ENCODE data around the gene SPDYE18.
"Not testable (repeated sequence)": the region's sequence is repeated elsewhere in the genome, so short reads cannot be mapped to it uniquely, and the experiment has no call there.

The SPDYE18 gene

GRCh38 chr7:77062557-77062956, at the start of gene SPDYE18:
SPDYE18 (minus strand) TSS chr7:77062558; CDS start chr7:77060512, 2,046 bp downstream.
- not testable (repeated sequence) for DNase-seq (ENCODE audit: low spot score)

GRCh38 chr7:77108362-77108761, 46.0 kb upstream of the SPDYE18 start:
- DNase-seq (ENCODE audit: low spot score), result not testable (repeated sequence)

- not testable (repeated sequence) for DNase-seq (ENCODE audit: low spot score)
These were observed 45.3 kb upstream of the SPDYE18 start for GRCh38 chr7:77107659-77108058.

- not testable (repeated sequence) for DNase-seq (ENCODE audit: low spot score)
These were observed 43.5 kb upstream of the SPDYE18 start for GRCh38 chr7:77105904-77106303.

GRCh38 chr7:77102671-77103070, 40.3 kb upstream of the SPDYE18 start:
- not testable (repeated sequence) for DNase-seq (ENCODE audit: low spot score)

GRCh38 chr7:77101187-77101586, 38.8 kb upstream of the SPDYE18 start:
- not testable (repeated sequence) for DNase-seq (ENCODE audit: low spot score)

GRCh38 chr7:77100501-77100900, 38.1 kb upstream of the SPDYE18 start:
- not testable (repeated sequence) for DNase-seq (ENCODE audit: low spot score)

GRCh38 chr7:77092301-77092700, 29.9 kb upstream of the SPDYE18 start:
- not testable (repeated sequence) for DNase-seq (ENCODE audit: low spot score)

GRCh38 chr7:77082192-77082591, 19.8 kb upstream of the SPDYE18 start:
- DNase-seq (ENCODE audit: low spot score), result not testable (repeated sequence)

- DNase-seq (ENCODE audit: low spot score), result not testable (repeated sequence)
These were observed 17.9 kb upstream of the SPDYE18 start for GRCh38 chr7:77080236-77080635.

GRCh38 chr7:77079624-77080023, 17.3 kb upstream of the SPDYE18 start:
- DNase-seq (ENCODE audit: low spot score), result not testable (repeated sequence)

- not testable (repeated sequence) for DNase-seq (ENCODE audit: low spot score)
These were observed 16.8 kb upstream of the SPDYE18 start for GRCh38 chr7:77079112-77079511.

- not testable (repeated sequence) for DNase-seq (ENCODE audit: low spot score)
These were observed 14.7 kb upstream of the SPDYE18 start for GRCh38 chr7:77077060-77077459.

GRCh38 chr7:77074786-77075396, 12.5 kb upstream of the SPDYE18 start:
- DNase-seq (ENCODE audit: low spot score), result not testable (repeated sequence)

GRCh38 chr7:77071108-77071507, 8.8 kb upstream of the SPDYE18 start:
- DNase-seq (ENCODE audit: low spot score), result not testable (repeated sequence)

GRCh38 chr7:77065869-77066268, 3.5 kb upstream of the SPDYE18 start:
- not testable (repeated sequence) for DNase-seq (ENCODE audit: low spot score)

GRCh38 chr7:77063732-77064131, 1.4 kb upstream of the SPDYE18 start:
- not testable (repeated sequence) for DNase-seq (ENCODE audit: low spot score)

GRCh38 chr7:77032261-77032660, 30.1 kb downstream of the SPDYE18 start, which contains the start of gene SPDYE17:
SPDYE17 (minus strand) TSS chr7:77032361; CDS start chr7:77030570, 1,791 bp downstream.
- not testable (repeated sequence) for DNase-seq (ENCODE audit: low spot score)

GRCh38 chr7:77026349-77026748, 36.0 kb downstream of the SPDYE18 start:
- not testable (repeated sequence) for DNase-seq (ENCODE audit: low spot score)

- peak; percentile 30 for DNase-seq (ENCODE audit: low spot score)
These were observed 52.2 kb downstream of the SPDYE18 start for GRCh38 chr7:77010074-77010680.

GRCh38 chr7:77008000-77008399, 54.4 kb downstream of the SPDYE18 start:
- peak; percentile 76 for DNase-seq (ENCODE audit: low spot score)

GRCh38 chr7:77006127-77007110, 55.9 kb downstream of the SPDYE18 start:
- DNase-seq (ENCODE audit: low spot score), result not testable (repeated sequence)
